Measurements from ENCODE around the gene HAUS8.

DNA sequence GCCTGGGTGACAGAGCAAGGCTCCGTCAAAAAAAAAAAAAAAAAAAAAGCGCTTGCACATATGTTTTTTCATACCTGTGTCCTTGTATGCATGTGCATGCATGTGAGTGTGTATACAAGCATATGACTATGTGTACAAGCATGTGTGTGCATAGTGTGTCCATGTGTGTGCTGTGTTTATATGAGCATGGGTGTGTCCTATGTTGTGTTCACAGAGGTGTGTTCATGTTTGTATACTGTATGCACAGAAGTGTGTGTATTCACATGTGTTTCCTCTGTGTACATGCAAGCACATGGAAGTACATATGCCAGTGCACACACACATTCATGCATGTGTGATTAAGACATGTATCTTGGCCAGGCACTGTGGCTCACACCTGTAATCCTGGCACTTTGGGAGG, 17.4 kb upstream of the HAUS8 start:
- TF ChIP-seq TAF1 (IDR thresholded peaks at IDR 0.05; ENCODE audit: low read depth), result no peak
- TF ChIP-seq, protein P1, sequence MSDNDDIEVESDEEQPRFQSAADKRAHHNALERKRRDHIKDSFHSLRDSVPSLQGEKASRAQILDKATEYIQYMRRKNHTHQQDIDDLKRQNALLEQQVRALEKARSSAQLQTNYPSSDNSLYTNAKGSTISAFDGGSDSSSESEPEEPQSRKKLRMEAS (IDR thresholded peaks at IDR 0.05), result no peak
- TF ChIP-seq NFIC (IDR thresholded peaks at IDR 0.05), result no peak
- no peak for TF ChIP-seq CEBPB (IDR thresholded peaks at IDR 0.05)
- TF ChIP-seq EP300 (IDR thresholded peaks at IDR 0.05; ENCODE audit: borderline replicate concordance), result no peak

Measured in Ishikawa (cell line).